ENCODE measurements around the gene C11orf58. TPM values are rescaled to one million over a fixed set of nuclear protein-coding genes. Genes with fewer than 3 reads are reported as not detected.

The C11orf58 gene
- total RNA-seq, 1 donor from 2014 or later: 40.9 TPM

- no peak for DNase-seq (ENCODE audit: low spot score in 2 of 2)
- TF ChIP-seq CTCF (IDR thresholded peaks at IDR 0.05): no peak
- Histone ChIP-seq H3K36me3 (no peaks in the 10 kb centered on the region), H3K27ac (no peak overlapping the region), H3K4me1 (no peaks in the 10 kb centered on the region), H3K9me3 (no peaks in the 10 kb centered on the region), H3K27me3 (no peaks in the 10 kb centered on the region), H3K4me3 (no peak overlapping the region)
- intact Hi-C loops (cut with DNase I): no loop called here
These were observed 10.6 kb upstream of the C11orf58 start for GRCh38 chr11:16727806-16728205.

- H3K4me1 ChIP-seq: peaks cover 4 to 14% of the 10 kb centered on the region in 2 donors
- DNase-seq (ENCODE audit: low spot score in 2 of 2): no peak
- H3K27ac ChIP-seq: peak overlapping the region; percentile 95
- no peaks in the 10 kb centered on the region for H3K36me3 ChIP-seq
- TF ChIP-seq CTCF (IDR thresholded peaks at IDR 0.05): no peak
- no peaks in the 10 kb centered on the region for H3K27me3 ChIP-seq
- intact Hi-C loops (cut with DNase I): loop anchor here (2.0 to 10.0 kb wide), 4 partner anchors 55 to 1967 kb away; partner anchors contain the start of gene RPS13
- H3K4me3 ChIP-seq: peak overlapping the region; percentile 93
- no peaks in the 10 kb centered on the region for H3K9me3 ChIP-seq
These were observed 642 bp upstream of the C11orf58 start for GRCh38 chr11:16737818-16738192.

- intact Hi-C loops (cut with DNase I): loop anchor here (2.0 to 10.0 kb wide), 4 partner anchors 54 to 1966 kb away; partner anchors contain the start of gene RPS13
- H3K36me3 ChIP-seq: no peaks in the 10 kb centered on the region
- DNase-seq (ENCODE audit: low spot score in 2 of 2): no peak
- TF ChIP-seq CTCF (IDR thresholded peaks at IDR 0.05): no peak
- H3K4me3 ChIP-seq: peak overlapping the region; percentile 93
- H3K4me1 ChIP-seq: peaks cover 4 to 16% of the 10 kb centered on the region in 2 donors
- no peaks in the 10 kb centered on the region for H3K27me3 ChIP-seq
- H3K9me3 ChIP-seq: no peaks in the 10 kb centered on the region
- peak overlapping the region; percentile 95 for H3K27ac ChIP-seq
These were observed 734 bp downstream of the C11orf58 start for GRCh38 chr11:16738947-16739815.

GRCh38 chr11:16741473-16741872 is 3.0 kb downstream of the C11orf58 start:
- no peak for TF ChIP-seq CTCF (IDR thresholded peaks at IDR 0.05)

GRCh38 chr11:16743478-16743877 is 5.0 kb downstream of the C11orf58 start:
- Histone ChIP-seq H3K4me1 (peaks cover 4 to 16% of the 10 kb centered on the region in 2 donors), H3K4me3 (no peak overlapping the region), H3K27me3 (no peaks in the 10 kb centered on the region), H3K27ac (no peak overlapping the region), H3K36me3 (peaks cover 17 to 35% of the 10 kb centered on the region in 2 donors), H3K9me3 (no peaks in the 10 kb centered on the region)
- intact Hi-C loops (cut with DNase I): no loop called here
- TF ChIP-seq CTCF (IDR thresholded peaks at IDR 0.05): no peak
- no peak for DNase-seq (ENCODE audit: low spot score in 2 of 2)

More at GRCh38 chr11:16741473-16741872, 3.0 kb downstream of the C11orf58 start:
- DNase-seq (ENCODE audit: low spot score in 2 of 2): no peak
- H3K4me3 ChIP-seq: peak overlapping the region in 1 of 2 donors; percentile 93
- no peak overlapping the region for H3K27ac ChIP-seq
- H3K9me3 ChIP-seq: no peaks in the 10 kb centered on the region
- H3K4me1 ChIP-seq: peaks cover 4 to 16% of the 10 kb centered on the region in 2 donors
- intact Hi-C loops (cut with DNase I): no loop called here
- peaks cover 0 to 15% of the 10 kb centered on the region in 2 donors for H3K36me3 ChIP-seq
- H3K27me3 ChIP-seq: no peaks in the 10 kb centered on the region
